GM23248 (cell line): Measurements from ENCODE around the gene NKX2-3.

Experiments
- EZH2 ChIP-seq: fragments of 200-600 bp; sonication (generic); IDR thresholded peaks from 2 replicates; pipeline ENCODE4 v1.6.1; 2018; ENCODE audit warnings: antibody characterized with exemption, mild to moderate bottlenecking; ENCODE audit not compliant: insufficient read depth, poor library complexity, severe bottlenecking
- EZH2phosphoT487 ChIP-seq: fragments of 200-600 bp; sonication (generic); IDR thresholded peaks from 2 replicates; pipeline ENCODE4 v1.6.1; 2018; ENCODE audit warnings: antibody characterized with exemption, moderate library complexity, mild to moderate bottlenecking, low read depth; ENCODE audit not compliant: insufficient read depth

GRCh38 chr10:99558708-99559107, 26.0 kb downstream of the NKX2-3 start:
- no peak for TF ChIP-seq EZH2
- TF ChIP-seq EZH2phosphoT487, result no peak
